BE2C (cell line): Measurements from ENCODE around the gene PRKCZ.
"Not testable (repeated sequence)": the region's sequence is repeated elsewhere in the genome, so short reads cannot be mapped to it uniquely, and the experiment has no call there.

Source experiments
- DNase-seq: peaks from one replicate; pipeline ENCODE4 v3.0.0-alpha.2; 2020
- H3K27me3 ChIP-seq: fragments of 250-450 bp; sonication (Bioruptor Pico); 2 replicates; pipeline ENCODE4 v1.5.1; 2020; ENCODE audit warnings: mild to moderate bottlenecking
- H3K36me3 ChIP-seq: fragments of 250-450 bp; sonication (Bioruptor Pico); 2 replicates; pipeline ENCODE4 v1.5.1; 2020; ENCODE audit warnings: mild to moderate bottlenecking
- H3K4me1 ChIP-seq: fragments of 250-450 bp; sonication (Bioruptor Pico); 2 replicates; pipeline ENCODE4 v1.5.1; 2020
- H3K4me3 ChIP-seq: 2 replicates; pipeline ENCODE4 v1.5.1; 2011; ENCODE audit warnings: low read depth, low read length
- H3K9me3 ChIP-seq: fragments of 250-450 bp; sonication (Bioruptor Pico); 2 replicates; pipeline ENCODE4 v1.5.1; 2020
- TF ChIP-seq, protein P1 (sequence below): IDR thresholded peaks from 2 replicates; pipeline ENCODE4 v1.5.1; 2012; ENCODE audit warnings: mild to moderate bottlenecking, low read depth, low read length

PRKCZ gene

DNA sequence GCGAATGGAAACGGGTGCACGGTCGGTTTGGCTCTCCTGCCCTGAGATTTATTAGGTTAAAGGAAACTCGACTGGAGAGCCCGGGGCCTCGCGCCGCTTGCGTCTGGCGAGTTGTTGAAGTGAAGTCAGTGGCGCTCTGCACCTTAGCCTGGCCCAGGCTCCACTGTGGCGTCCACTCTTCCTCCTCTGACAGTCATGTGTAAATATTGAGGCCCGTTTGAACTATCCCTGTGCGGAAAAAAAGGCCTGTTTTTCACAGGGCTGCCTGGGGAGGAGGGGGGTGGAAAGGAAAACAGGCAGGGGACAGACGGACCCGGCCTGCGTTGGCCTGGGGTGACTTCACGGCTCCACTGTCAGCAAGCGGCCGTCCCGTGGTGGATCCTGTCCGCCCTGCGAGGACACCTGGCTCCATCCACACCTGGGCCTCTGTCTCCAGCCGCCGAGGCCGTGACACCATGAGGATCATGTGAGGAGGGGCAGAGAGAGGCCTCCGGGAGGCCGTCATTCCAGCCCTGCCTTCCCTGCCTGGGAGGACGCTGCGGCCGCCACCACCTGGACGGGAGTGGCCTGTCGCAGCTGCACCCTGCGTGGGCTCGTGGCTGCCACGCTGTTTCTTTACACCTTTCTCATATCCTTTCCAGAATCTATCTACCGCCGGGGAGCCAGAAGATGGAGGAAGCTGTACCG, 84.6 kb downstream of the PRKCZ start:
- no peak for DNase-seq
- Histone ChIP-seq H3K27me3 (no peaks in the 10 kb centered on the region), H3K9me3 (no peaks in the 10 kb centered on the region), H3K36me3 (no peaks in the 10 kb centered on the region), H3K4me3 (no peak overlapping the region), H3K4me1 (peaks cover 17% of the 10 kb centered on the region)
- TF ChIP-seq, protein P1, sequence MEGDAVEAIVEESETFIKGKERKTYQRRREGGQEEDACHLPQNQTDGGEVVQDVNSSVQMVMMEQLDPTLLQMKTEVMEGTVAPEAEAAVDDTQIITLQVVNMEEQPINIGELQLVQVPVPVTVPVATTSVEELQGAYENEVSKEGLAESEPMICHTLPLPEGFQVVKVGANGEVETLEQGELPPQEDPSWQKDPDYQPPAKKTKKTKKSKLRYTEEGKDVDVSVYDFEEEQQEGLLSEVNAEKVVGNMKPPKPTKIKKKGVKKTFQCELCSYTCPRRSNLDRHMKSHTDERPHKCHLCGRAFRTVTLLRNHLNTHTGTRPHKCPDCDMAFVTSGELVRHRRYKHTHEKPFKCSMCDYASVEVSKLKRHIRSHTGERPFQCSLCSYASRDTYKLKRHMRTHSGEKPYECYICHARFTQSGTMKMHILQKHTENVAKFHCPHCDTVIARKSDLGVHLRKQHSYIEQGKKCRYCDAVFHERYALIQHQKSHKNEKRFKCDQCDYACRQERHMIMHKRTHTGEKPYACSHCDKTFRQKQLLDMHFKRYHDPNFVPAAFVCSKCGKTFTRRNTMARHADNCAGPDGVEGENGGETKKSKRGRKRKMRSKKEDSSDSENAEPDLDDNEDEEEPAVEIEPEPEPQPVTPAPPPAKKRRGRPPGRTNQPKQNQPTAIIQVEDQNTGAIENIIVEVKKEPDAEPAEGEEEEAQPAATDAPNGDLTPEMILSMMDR = no peak

DNA sequence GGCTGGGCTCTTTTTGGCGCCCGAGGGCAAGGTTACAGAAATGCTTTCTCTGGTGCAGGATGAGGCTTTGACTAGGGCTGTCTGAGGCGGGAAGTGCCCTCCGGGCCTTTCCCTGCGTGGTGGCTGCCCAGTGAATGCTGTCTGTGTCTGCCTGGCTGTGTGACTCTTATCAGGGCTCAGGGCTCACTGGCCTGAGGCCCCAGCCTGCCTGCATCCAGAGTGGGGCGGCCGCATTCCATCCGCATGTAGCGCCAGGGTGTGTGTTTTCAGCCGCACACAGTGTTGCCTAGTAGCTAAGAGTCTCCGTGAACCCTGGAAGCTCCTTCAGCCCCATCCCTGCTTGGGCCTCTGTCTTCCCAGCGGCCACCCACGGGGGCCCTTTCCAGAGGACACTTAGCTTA, 85.2 kb downstream of the PRKCZ start:
- H3K27me3 ChIP-seq = no peaks in the 10 kb centered on the region
- no peak overlapping the region for H3K4me3 ChIP-seq
- peaks cover 17% of the 10 kb centered on the region for H3K4me1 ChIP-seq
- H3K9me3 ChIP-seq = no peaks in the 10 kb centered on the region
- peak; percentile 77 for DNase-seq
- TF ChIP-seq, protein P1 = no peak
- no peaks in the 10 kb centered on the region for H3K36me3 ChIP-seq

DNA sequence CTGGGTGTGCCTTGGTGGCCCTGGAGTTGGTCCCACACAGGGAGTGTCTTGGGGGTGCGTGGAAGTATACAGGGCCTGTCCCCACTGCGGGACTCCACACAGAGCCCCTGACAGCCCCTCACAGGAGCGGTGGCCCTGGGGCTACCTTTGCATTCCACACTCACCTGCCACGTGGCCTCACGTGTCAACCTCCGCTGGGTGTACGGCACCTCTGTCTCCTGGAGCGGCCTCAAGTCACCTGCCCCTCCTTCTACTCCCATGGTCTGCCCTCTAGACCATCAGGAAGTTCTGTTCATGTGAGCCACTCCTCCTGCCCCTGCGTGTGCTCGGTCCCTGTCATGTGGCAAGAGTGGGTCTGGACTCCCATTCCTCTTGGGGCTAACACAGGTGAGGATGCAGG, 85.7 kb downstream of the PRKCZ start:
- DNase-seq = no peak
- Histone ChIP-seq H3K27me3 (no peaks in the 10 kb centered on the region), H3K9me3 (no peaks in the 10 kb centered on the region), H3K36me3 (no peaks in the 10 kb centered on the region), H3K4me3 (no peak overlapping the region), H3K4me1 (peaks cover 17% of the 10 kb centered on the region)
- TF ChIP-seq, protein P1 = no peak

DNA sequence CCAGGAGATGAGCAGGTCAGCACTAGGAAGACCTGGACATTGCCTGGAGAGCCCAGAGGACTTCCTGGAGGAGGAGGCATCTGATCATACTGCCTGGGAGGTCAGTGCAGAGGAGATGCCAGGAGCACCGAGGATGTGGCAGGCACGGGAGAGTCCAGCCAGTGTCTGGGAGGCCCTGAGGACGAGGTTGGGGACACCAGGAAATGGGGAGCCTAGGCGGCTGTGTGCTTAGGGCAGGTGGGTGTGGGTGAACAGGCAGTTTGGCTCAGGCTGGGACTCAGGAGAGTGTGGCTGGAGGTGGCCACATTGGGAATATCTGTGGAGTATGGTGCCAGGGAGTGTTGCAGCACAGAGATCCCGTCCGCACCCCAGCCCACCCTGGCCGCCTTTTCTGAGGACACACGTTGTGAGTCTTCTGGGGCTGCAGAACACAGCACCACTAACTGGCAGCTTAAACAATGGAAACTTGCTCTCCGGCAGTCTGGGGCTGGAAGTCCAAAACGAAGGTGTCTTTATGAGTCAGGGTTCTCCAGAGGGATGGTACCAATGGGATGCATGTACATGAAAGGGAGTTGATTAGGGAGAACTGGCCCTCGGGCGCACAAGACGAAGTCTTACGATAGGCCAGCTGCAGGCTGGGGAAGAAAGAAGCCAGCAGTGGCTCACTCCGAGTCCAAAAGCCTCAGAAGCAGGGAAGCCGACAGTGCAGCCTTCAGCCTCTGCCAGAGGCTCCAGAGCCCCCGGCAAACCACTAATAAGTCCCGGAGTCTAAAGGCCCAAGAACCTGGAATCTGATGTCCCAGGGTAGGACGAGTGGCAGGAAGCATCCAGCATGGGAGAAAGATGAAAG, 86.4 kb downstream of the PRKCZ start:
- TF ChIP-seq, protein P1 = no peak

DNA sequence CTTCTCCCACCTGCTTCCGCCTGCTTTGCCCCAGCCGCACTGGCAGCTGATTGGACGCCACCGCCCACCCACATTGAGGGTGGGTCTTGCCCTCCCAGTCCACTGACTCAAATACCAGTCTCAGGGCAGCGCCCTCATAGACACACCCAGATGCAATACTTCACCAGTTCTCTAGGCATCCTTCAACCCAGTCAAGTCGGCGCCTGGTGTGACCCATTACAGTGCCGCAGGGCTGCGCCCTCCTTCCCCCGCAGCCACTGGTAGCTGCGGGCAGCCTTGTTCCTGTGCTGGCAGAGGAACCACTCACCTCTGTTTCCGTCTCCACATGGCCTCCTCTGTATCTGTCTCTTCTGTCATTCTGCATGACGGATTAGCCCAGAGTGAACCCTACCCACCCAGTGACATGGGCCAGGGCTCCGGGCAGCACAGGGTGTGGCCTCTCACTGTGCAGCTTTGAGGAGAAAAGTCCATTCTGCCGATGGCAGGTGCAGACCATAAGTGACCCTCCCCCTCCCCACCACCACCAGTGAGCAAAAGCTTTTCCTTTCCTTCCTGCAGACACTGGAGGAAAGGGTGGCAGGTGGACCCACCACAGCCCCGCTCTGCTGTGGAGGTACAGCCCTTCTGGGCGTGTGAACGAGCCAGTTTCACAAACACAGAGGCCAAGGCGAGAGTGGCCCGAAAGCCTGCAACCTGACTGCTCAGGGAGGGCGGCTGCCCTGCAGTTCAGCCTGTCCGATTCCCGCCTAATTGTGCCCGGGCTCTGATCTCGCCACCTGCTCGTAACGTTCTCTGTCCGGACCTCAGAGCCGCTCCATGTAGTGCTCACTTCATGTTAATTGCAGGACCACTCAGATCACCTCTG, 87.3 kb downstream of the PRKCZ start:
- no peak for DNase-seq
- no peaks in the 10 kb centered on the region for H3K36me3 ChIP-seq
- TF ChIP-seq, protein P1 = no peak
- no peaks in the 10 kb centered on the region for H3K27me3 ChIP-seq
- no peaks in the 10 kb centered on the region for H3K9me3 ChIP-seq
- peaks cover 13% of the 10 kb centered on the region for H3K4me1 ChIP-seq
- H3K4me3 ChIP-seq = no peak overlapping the region

More for the DNA sequence above, 86.4 kb downstream of the PRKCZ start:
- H3K27me3 ChIP-seq = no peaks in the 10 kb centered on the region
- H3K9me3 ChIP-seq = no peaks in the 10 kb centered on the region
- peaks cover 17% of the 10 kb centered on the region for H3K4me1 ChIP-seq
- DNase-seq = no peak
- no peak overlapping the region for H3K4me3 ChIP-seq
- no peaks in the 10 kb centered on the region for H3K36me3 ChIP-seq

DNA sequence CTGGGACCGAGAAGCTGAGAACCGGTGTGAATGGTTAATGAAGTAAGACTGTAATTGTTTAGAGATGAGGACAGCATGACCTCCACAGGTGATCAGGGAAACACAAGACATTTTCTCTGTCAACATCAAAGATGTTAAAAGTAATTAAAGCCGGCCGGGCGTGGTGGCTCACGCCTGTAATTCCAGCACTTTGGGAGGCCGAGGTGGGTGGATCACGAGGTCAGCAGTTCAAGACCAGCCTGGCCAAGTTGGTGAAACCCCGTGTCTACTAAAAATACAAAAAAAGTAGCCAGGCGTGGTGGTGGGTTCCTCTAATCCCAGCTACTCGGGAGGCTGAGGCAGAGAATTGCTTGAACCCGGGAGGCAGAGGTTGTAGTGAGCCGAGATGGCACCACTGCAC, 88.9 kb downstream of the PRKCZ start:
- DNase-seq, H3K4me3 ChIP-seq, H3K27me3 ChIP-seq: not testable (repeated sequence)

More for the DNA sequence above, 88.9 kb downstream of the PRKCZ start:
- not testable (repeated sequence) for H3K36me3 ChIP-seq, H3K9me3 ChIP-seq, H3K4me1 ChIP-seq
